ENCODE results near the gene PSMD6.

The PSMD6 gene

DNA sequence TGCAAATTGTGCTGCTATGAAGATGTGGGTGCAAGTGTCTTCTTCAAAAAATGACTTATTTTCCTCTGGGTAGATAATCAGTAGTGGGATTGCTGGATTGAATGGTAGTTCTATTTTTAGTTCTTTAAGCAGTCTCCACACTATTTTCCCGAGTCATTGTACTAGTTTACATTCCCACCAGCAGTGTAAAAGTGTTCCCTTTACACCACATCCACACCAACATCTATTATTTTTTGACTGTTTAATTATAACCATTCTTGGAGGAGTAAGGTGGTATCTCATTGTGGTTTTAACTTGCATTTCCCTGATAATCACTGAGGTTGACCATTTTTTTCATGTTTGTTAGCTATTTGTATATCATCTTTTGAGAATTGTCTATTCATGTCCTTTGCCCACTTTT, 19.7 kb upstream of the PSMD6 start:
- no peak for DNase-seq

DNA sequence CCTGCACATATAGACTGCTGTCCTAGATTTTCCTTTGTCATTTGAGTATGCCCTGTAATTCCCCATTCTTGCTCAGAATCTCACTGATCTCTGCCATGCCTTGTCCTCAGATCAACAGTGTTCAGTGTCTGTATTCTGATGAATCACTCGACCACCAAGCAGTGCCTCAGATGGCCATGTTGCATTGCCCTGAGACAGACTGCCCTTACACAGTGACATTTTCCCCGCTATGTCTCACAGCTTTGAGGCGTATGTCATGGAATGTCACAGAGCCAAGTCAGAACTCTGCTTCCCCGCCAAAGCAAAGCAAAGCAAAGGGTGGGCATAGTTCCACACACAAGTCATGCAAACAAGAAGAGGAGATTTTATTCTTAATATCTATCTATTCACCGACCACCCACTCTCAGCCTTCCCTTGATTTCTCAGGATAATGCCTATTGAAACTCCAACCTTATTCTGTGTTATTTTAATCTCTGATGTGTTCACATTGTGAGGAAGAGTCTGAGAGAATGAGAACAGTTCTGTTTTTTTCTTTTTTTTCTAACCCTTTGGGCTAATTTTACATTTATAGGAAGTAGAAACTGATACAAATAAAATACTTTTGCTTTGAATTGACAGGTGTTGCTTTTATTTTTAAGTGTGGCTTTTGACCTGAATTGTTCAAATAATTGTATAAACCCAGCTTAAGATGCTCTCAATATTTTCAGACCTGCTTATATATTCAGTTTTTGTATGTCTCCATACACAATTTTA, 16.9 kb upstream of the PSMD6 start:
- no peak for DNase-seq

- no peak for DNase-seq
Measured at GRCh38 chr3:64039332-64039731, 16.0 kb upstream of the PSMD6 start.

- no peak for DNase-seq
Measured at GRCh38 chr3:64038253-64038767, 15.0 kb upstream of the PSMD6 start.

GRCh38 chr3:64037084-64037483, 13.8 kb upstream of the PSMD6 start:
- no peak for DNase-seq

- DNase-seq = no peak
Measured at GRCh38 chr3:64033069-64033468, 9.8 kb upstream of the PSMD6 start.

GRCh38 chr3:64031540-64032508, 8.5 kb upstream of the PSMD6 start:
- no peak for DNase-seq

DNA sequence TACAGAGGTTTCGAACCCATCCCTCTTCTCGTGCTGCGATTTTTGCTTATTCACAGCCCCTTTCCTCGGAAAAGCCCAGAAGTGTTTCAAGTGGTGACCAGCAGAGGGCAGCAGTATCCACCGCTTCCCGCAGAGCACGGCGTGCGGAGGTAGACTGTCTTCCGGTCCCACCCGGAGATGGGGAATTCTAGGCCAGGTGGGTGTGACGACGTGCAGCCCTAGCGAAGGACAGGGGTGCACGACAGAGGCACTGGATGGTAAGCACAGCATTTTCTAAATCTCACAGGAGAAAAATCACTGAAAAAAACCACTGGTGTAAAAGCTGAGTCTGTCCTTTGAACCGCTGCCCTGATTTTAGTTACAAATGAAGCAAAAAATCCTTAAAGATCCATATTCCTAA, 7.4 kb upstream of the PSMD6 start:
- DNase-seq = peak; percentile 0

DNA sequence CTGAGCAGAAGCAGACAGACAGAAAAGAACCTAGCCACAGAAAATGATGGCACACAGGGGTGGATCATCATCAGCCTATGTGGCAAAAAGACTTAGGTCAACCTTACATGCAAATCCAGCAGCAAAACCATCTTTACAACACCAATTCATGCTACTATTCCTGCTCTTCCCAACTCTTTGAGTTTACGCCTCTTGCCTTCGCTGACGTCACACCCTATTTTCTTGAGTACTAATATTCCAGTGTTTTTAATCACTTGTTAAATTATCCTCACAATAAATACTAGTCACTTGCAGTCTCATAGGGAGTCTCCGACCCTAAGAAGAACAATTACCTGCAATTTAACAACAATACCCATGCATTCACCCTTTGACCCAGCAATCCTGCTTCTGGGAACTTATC, 6.0 kb upstream of the PSMD6 start:
- no peak for DNase-seq

DNA sequence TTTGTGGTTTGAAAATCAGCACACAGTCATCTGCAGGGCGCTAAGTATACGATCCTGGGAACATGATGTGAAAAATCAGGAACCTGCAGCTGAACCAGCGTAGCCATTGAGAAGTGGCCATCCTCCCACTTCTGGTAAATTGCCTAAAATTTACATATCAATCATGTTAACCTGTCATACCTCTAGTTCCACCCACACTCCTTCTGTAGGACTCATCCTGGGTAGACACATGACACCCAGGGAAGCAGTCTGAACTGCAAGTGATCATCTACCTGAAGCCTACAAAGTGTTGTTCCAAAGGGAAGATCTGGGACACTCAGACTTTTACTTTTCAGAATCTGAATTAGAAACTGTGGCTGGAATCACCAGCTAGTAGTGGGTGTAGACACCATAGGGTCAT, 5.5 kb upstream of the PSMD6 start:
- DNase-seq = no peak

GRCh38 chr3:64027658-64028057, 4.4 kb upstream of the PSMD6 start:
- DNase-seq = no peak

DNA sequence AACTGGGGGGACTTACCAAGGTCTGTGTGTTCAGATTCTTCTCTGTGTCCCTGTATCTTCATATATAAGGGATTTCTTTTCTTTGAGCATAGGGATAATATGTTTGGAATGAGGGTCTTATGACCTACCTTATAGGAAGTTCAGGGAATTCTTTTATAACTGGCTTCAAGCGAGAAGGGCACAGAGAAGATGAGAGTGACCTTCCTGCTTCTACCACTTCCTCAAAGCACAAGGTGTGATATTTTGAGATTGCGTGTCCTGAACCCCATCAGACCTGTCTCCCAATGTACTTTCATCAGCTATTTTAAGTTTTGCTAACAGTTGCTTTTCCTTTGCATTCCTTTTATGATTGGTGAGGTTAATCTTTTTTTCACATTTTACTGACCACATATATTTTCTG, 3.1 kb upstream of the PSMD6 start:
- DNase-seq = no peak

DNA sequence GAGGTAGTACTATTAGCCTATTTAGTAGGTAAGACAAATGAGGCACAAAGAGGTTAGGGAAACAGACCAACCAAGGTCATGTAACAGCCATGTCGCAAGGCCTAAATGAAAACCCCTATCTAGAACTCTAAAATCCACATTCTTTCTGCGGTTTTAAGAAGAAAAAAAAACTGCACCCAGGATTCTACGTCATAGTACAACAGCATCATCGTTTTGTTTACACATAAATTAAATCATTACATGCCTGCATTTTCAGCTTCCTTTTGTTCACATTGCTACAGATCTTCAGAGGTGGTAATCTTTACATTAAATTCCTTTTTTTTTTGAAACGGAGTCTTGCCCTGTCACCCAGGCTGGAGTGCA, 548 bp upstream of the PSMD6 start:
- no peak for DNase-seq

GRCh38 chr3:64022451-64023186, 675 bp downstream of the PSMD6 start:
- DNase-seq = no peak

DNA sequence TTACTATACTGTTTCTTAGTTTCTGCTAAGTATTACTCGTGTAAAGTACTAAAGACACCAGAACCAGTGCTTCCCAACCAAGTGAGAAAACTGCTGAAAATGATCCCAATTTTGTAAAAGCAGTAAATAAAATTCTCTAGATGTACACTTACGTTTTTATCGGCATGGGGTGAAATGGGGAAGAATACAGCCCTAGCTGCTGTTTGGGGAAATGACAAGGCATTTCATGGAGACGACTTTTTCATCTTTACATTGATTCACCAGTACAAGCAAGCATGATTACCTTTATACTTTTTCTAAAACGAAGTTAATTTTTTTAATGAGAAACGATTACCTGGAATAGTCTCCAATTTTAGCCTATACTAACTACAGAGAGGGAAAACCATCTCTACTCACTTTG, 1.4 kb downstream of the PSMD6 start:
- no peak for DNase-seq

DNA sequence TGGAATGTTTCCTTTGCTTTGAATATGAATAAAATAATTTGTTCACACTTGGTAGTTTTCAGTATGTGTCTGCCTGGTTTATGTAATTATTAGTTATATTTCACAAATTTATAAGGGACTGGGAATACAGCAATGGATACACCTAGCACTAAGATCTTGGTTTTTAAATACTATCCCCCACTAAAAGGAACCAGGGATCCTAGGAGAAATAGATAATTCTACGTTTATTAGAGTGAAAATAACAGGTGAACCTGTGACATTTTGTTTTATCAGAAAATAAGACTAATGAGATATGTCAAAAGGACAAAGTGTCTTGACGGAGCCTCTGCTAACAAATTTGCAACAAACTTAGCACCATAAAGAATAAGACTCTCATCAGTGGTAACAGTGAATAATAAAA, 3.4 kb downstream of the PSMD6 start:
- no peak for DNase-seq

DNA sequence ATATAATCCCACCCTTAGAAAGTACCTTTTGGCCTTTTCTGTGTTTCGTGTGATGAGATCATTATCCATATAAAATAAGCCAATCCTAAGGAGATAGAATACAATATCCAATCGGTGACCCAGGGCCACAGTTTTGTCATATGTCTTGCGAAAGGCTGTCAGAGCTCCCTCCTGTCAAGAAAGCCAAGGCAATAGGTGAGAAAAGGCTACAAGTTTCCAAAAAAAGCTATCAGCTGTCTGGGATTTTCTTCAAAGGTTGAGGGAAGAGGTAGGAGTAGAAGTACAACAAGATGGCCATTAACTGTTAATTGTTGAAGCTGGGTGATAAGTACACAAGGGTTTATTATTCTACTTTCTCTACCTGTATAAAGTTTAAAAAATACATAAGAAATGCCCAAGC, 4.0 kb downstream of the PSMD6 start:
- DNase-seq = no peak

- no peak for DNase-seq
Measured at GRCh38 chr3:64016941-64017620, 6.2 kb downstream of the PSMD6 start.

GRCh38 chr3:64011685-64012084, 11.6 kb downstream of the PSMD6 start:
- DNase-seq = no peak

DNA sequence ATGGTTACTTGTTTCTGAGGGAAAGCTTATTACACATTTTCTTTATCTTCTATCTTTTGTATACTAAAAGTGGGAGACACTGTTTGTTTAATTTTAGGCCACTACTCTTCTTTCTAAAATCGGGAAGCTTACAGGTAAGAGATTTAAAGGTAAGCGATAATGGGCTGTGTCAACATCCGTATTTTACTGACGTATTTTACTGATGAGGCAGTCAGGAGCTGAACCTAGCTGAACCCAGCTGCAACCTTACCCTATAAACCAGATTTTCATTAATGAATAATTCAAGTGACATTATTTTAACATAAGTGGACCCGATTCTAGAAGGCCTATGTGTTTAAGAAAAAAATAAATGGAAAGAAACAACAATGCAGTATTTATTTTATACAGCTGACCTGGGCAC, 13.1 kb downstream of the PSMD6 start:
- no peak for DNase-seq

GRCh38 chr3:64009528-64009927, 13.8 kb downstream of the PSMD6 start:
- DNase-seq = no peak

- no peak for DNase-seq
Measured at GRCh38 chr3:64008487-64009351, 14.6 kb downstream of the PSMD6 start.
